ENCODE measurements around the gene MAGI1.

The MAGI1 gene

GRCh38 chr3:65831733-65832425, 206.8 kb downstream of the MAGI1 start:
- peak; percentile 85 for DNase-seq (ENCODE audit: low read depth)

- DNase-seq (ENCODE audit: low read depth): no peak
Measured at GRCh38 chr3:65830948-65831732, 207.6 kb downstream of the MAGI1 start.

GRCh38 chr3:65829228-65829627, 209.5 kb downstream of the MAGI1 start:
- no peak for DNase-seq (ENCODE audit: low read depth)

GRCh38 chr3:65828706-65829105, 210.0 kb downstream of the MAGI1 start:
- DNase-seq (ENCODE audit: low read depth): no peak

GRCh38 chr3:65827076-65827475, 211.6 kb downstream of the MAGI1 start:
- no peak for DNase-seq (ENCODE audit: low read depth)

- DNase-seq (ENCODE audit: low read depth): no peak
Measured at GRCh38 chr3:65824166-65824565, 214.6 kb downstream of the MAGI1 start.

- DNase-seq (ENCODE audit: low read depth): no peak
Measured at GRCh38 chr3:65820600-65820999, 218.1 kb downstream of the MAGI1 start.

GRCh38 chr3:65819896-65820295, 218.8 kb downstream of the MAGI1 start:
- no peak for DNase-seq (ENCODE audit: low read depth)

- DNase-seq (ENCODE audit: low read depth): no peak
Measured at GRCh38 chr3:65817553-65818126, 221.1 kb downstream of the MAGI1 start.

GRCh38 chr3:65816208-65816607, 222.5 kb downstream of the MAGI1 start:
- DNase-seq (ENCODE audit: low read depth): no peak

- no peak for DNase-seq (ENCODE audit: low read depth)
Measured at GRCh38 chr3:65814845-65815578, 223.7 kb downstream of the MAGI1 start.

GRCh38 chr3:65811892-65812291, 226.8 kb downstream of the MAGI1 start:
- no peak for DNase-seq (ENCODE audit: low read depth)

- DNase-seq (ENCODE audit: low read depth): no peak
Measured at GRCh38 chr3:65811086-65811761, 227.5 kb downstream of the MAGI1 start.

GRCh38 chr3:65810302-65810701, 228.4 kb downstream of the MAGI1 start:
- DNase-seq (ENCODE audit: low read depth): no peak

GRCh38 chr3:65809641-65810150, 229.0 kb downstream of the MAGI1 start:
- DNase-seq (ENCODE audit: low read depth): no peak

- DNase-seq (ENCODE audit: low read depth): no peak
Measured at GRCh38 chr3:65808824-65809223, 229.9 kb downstream of the MAGI1 start.

- no peak for DNase-seq (ENCODE audit: low read depth)
Measured at GRCh38 chr3:65808407-65808806, 230.3 kb downstream of the MAGI1 start.

GRCh38 chr3:65807225-65807624, 231.5 kb downstream of the MAGI1 start:
- DNase-seq (ENCODE audit: low read depth): no peak

GRCh38 chr3:65806600-65806999, 232.1 kb downstream of the MAGI1 start:
- DNase-seq (ENCODE audit: low read depth): no peak

- no peak for DNase-seq (ENCODE audit: low read depth)
Measured at GRCh38 chr3:65796676-65797075, 242.0 kb downstream of the MAGI1 start.

GRCh38 chr3:65795166-65795565, 243.6 kb downstream of the MAGI1 start:
- DNase-seq (ENCODE audit: low read depth): no peak
